Gastrocnemius medialis (tissue), 4 donors: ENCODE measurements around the gene SPIRE1.

ENCODE experiments used
- POLR2A ChIP-seq, 2 donors: fragments of 450-650 bp; IDR thresholded peaks; one replicate each; pipeline ENCODE4 v1.6.1; 2017; ENCODE audit warnings: antibody characterized with exemption in 2 of 2, mild to moderate bottlenecking in 2 of 2, moderate library complexity in 2 of 2
- TF ChIP-seq, protein P1 (sequence below), 5 experiments: fragments of 450-650 bp in 3 of 5; fragments of 200-600 bp in 2 of 5; sonication (generic) in 2 of 5; IDR thresholded peaks in 4 of 5; conservative IDR thresholded peaks in 1 of 5; 1 replicate in 4 of 5; 2 replicates in 1 of 5; pipeline ENCODE4 v1.5.1; 2016 to 2019; ENCODE audit warnings: antibody characterized with exemption in 5 of 5, mild to moderate bottlenecking in 3 of 5, moderate library complexity in 3 of 5

DNA sequence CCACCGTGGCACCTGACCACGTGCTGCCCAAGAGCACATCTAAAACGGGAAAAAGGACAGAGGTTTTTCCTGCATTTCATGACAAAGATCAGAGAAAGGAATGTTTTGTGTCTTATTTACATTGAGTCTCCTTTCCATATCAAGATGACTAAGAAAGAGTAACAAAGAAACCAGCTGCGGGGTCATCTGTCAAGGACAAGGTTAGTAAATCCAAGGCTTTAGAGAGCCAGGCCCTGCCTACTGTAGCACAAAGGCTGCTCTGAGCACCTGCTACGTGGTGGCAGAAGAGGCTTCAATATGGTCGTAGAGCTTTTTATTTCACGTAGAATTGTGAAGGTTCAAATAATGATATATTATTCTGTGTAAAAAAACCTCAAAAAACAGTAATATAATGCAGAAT lies 199.1 kb downstream of the SPIRE1 start:
- TF ChIP-seq, protein P1, sequence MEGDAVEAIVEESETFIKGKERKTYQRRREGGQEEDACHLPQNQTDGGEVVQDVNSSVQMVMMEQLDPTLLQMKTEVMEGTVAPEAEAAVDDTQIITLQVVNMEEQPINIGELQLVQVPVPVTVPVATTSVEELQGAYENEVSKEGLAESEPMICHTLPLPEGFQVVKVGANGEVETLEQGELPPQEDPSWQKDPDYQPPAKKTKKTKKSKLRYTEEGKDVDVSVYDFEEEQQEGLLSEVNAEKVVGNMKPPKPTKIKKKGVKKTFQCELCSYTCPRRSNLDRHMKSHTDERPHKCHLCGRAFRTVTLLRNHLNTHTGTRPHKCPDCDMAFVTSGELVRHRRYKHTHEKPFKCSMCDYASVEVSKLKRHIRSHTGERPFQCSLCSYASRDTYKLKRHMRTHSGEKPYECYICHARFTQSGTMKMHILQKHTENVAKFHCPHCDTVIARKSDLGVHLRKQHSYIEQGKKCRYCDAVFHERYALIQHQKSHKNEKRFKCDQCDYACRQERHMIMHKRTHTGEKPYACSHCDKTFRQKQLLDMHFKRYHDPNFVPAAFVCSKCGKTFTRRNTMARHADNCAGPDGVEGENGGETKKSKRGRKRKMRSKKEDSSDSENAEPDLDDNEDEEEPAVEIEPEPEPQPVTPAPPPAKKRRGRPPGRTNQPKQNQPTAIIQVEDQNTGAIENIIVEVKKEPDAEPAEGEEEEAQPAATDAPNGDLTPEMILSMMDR (IDR thresholded peaks at IDR 0.05 in 4 of 5, conservative IDR thresholded peaks at IDR 0.05 in 1 of 5): no peak
- no peak for TF ChIP-seq POLR2A (IDR thresholded peaks at IDR 0.05)
